Smooth muscle cell (in vitro differentiated cells): ENCODE data around the gene PWP2. TPM values are rescaled to one million over a fixed set of nuclear protein-coding genes. Genes with fewer than 3 reads are reported as not detected.
"Not testable (repeated sequence)": the region's sequence is repeated elsewhere in the genome, so short reads cannot be mapped to it uniquely, and the experiment has no call there.

Experiments used
- DNase-seq: peaks from one replicate; lab custom pipeline; 2025; ENCODE audit not compliant: unreplicated experiment; lab: John Stamatoyannopoulos, UW
- H2AFZ ChIP-seq: fragments of 200-600 bp; sonication (generic); 2 replicates; pipeline ENCODE4 v1.6.0; 2016; ENCODE audit warnings: antibody characterized with exemption, low read depth, mild to moderate bottlenecking
- H3F3A ChIP-seq: fragments of 200-600 bp; sonication (generic); 2 replicates; pipeline ENCODE4 v1.6.0; 2017; ENCODE audit warnings: antibody characterized with exemption, low read depth
- H3K27ac ChIP-seq: fragments of 200-600 bp; sonication (generic); 2 replicates; pipeline ENCODE4 v1.5.1; 2016; ENCODE audit warnings: low read depth, mild to moderate bottlenecking
- H3K27me3 ChIP-seq: fragments of 200-600 bp; sonication (generic); 2 replicates; pipeline ENCODE4 v1.6.1; 2016; ENCODE audit warnings: low read depth, mild to moderate bottlenecking
- H3K36me3 ChIP-seq: fragments of 200-600 bp; sonication (generic); 2 replicates; pipeline ENCODE4 v1.5.1; 2016; ENCODE audit warnings: low read depth
- H3K4me1 ChIP-seq: fragments of 200-600 bp; sonication (generic); 2 replicates; pipeline ENCODE4 v1.5.1; 2016; ENCODE audit warnings: low read depth
- H3K4me2 ChIP-seq: fragments of 200-600 bp; sonication (generic); 2 replicates; pipeline ENCODE4 v1.6.0; 2016; ENCODE audit warnings: mild to moderate bottlenecking
- H3K4me3 ChIP-seq: fragments of 200-600 bp; sonication (generic); 2 replicates; pipeline ENCODE4 v1.5.1; 2016; ENCODE audit warnings: mild to moderate bottlenecking
- H3K79me2 ChIP-seq: fragments of 200-600 bp; sonication (generic); 2 replicates; pipeline ENCODE4 v1.6.0; 2016; ENCODE audit warnings: low read depth, mild to moderate bottlenecking
- H3K9ac ChIP-seq: fragments of 200-600 bp; sonication (generic); 2 replicates; pipeline ENCODE4 v1.6.0; 2016; ENCODE audit warnings: low read depth
- H3K9me3 ChIP-seq: fragments of 200-600 bp; sonication (generic); replicated peaks from 2 replicates; pipeline ENCODE4 v1.5.1; 2016; ENCODE audit warnings: low read depth
- H4K20me1 ChIP-seq: fragments of 200-600 bp; sonication (generic); 2 replicates; pipeline ENCODE4 v1.6.0; 2016; ENCODE audit warnings: low read depth
- WGBS: methylation state at CpG from one replicate; pipeline ENCODE4 v1.1.7; 2016; ENCODE audit warnings: low lambda C conversion rate; 5-methylcytosine and 5-hydroxymethylcytosine counted together
- polyA plus RNA-seq: library from polyadenylated mRNA; unstranded; fragments of >200 nt; fragmentation: Nextera tagmentation; extraction: Ambion mirVana; gene quantifications from 2 replicates; pipeline ENCODE4 v1.2.1, GENCODE V29; 2016
- total RNA-seq: library from RNA; depleted of rRNA; stranded (reverse); fragments of >200 nt; gene quantifications from 2 replicates; pipeline ENCODE4 v1.2.3, GENCODE V29; 2014
- TF ChIP-seq, protein P1 (sequence below): fragments of 200-600 bp; sonication (generic); IDR thresholded peaks from 2 replicates; pipeline ENCODE4 v1.5.1; 2017; ENCODE audit warnings: borderline replicate concordance, mild to moderate bottlenecking, antibody characterized with exemption; ENCODE audit not compliant: insufficient read depth, poor library complexity, severe bottlenecking

Gene PWP2
- 1.4 and 10.9 TPM in 2 replicates for total RNA-seq
- 0.38 and 0.76 TPM in 2 replicates for polyA plus RNA-seq

GRCh38 chr21:44107026-44107501 lies at the start of gene PWP2:
Gene PWP2, plus strand, starts transcription at chr21:44107399. Its CDS starts 18 bp downstream, at chr21:44107417.
- H3K27ac ChIP-seq, H3K4me3 ChIP-seq, H3K79me2 ChIP-seq, H2AFZ ChIP-seq, H4K20me1 ChIP-seq, H3K4me1 ChIP-seq, H3K9me3 ChIP-seq, H3K27me3 ChIP-seq, H3K9ac ChIP-seq, H3K36me3 ChIP-seq, H3F3A ChIP-seq, H3K4me2 ChIP-seq, DNase-seq: not testable (repeated sequence)
- WGBS, result no CpG with 5 or more reads among the region's 66 CpGs

DNA sequence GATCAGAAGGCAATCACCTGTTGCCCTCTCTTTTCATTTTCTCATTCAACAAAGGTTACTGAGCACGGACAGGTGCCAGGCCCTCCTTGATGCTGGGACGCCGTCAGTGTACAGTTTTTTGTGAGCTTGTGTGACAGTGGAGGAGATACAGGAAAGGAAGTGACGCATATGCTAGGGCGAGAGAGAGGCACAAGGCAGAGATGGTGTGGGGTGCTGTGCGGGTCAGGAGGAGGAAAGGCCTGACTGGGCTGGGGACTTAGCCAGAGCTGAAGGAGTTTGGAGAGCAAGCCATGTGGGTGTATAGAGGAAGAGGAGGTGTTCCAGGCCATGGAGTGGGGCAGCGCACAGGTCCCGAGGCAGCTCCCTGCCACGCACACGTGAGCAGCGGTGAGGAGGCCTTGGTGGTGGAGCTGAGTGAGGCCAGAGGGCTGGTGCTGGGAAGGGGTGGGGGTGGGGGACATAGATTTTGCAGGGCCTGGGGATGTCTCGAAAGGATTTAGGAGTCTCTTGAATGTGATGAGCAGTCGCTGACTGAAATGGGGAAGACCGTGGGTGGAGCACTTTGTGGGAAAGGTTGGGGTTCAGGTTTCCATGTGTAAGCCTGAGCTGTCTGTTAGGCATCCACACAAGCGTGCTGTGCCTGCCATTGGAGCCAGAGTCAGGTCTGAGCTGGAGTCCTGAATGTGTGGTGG lies 49.1 kb upstream of the PWP2 start:
- H3K79me2 ChIP-seq, result peaks cover 5% of the 10 kb centered on the region
- TF ChIP-seq, protein P1, sequence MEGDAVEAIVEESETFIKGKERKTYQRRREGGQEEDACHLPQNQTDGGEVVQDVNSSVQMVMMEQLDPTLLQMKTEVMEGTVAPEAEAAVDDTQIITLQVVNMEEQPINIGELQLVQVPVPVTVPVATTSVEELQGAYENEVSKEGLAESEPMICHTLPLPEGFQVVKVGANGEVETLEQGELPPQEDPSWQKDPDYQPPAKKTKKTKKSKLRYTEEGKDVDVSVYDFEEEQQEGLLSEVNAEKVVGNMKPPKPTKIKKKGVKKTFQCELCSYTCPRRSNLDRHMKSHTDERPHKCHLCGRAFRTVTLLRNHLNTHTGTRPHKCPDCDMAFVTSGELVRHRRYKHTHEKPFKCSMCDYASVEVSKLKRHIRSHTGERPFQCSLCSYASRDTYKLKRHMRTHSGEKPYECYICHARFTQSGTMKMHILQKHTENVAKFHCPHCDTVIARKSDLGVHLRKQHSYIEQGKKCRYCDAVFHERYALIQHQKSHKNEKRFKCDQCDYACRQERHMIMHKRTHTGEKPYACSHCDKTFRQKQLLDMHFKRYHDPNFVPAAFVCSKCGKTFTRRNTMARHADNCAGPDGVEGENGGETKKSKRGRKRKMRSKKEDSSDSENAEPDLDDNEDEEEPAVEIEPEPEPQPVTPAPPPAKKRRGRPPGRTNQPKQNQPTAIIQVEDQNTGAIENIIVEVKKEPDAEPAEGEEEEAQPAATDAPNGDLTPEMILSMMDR, result no peak

DNA sequence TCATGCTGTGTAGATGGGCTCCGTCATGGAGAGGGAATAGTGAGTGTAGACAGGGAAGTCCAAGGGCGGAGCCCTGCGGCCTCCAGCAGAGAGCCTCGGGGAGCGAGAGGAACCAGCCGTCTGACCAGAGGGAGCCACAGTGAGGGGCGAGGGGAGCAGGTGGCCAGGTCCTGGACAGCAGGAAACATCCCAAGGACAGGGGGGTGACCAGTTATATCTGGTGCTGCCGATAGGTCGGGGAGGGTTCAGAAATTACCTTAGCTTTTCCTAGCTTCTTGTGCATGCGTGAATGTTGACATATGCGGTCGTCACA lies 48.6 kb upstream of the PWP2 start:
- no peaks in the 10 kb centered on the region for H3K27me3 ChIP-seq
- DNase-seq, result no peak
- H4K20me1 ChIP-seq, result peaks cover 17% of the 10 kb centered on the region
- H3K27ac ChIP-seq, result no peak overlapping the region
- H3K9ac ChIP-seq, result no peak overlapping the region
- H3K4me1 ChIP-seq, result no peaks in the 10 kb centered on the region
- no peak overlapping the region for H3K4me3 ChIP-seq
- TF ChIP-seq, protein P1, result no peak
- no peak overlapping the region for H2AFZ ChIP-seq
- no peak overlapping the region for H3K4me2 ChIP-seq
- no peaks in the 10 kb centered on the region for H3K9me3 ChIP-seq
- no peaks in the 10 kb centered on the region for H3F3A ChIP-seq
- no peaks in the 10 kb centered on the region for H3K36me3 ChIP-seq
- peaks cover 5% of the 10 kb centered on the region for H3K79me2 ChIP-seq
- 97% methylated on average over 12 of the region's 12 CpGs for WGBS

More for the DNA sequence above, 49.1 kb upstream of the PWP2 start:
- H3K9ac ChIP-seq, result no peak overlapping the region
- H3K36me3 ChIP-seq, result no peaks in the 10 kb centered on the region
- no peak overlapping the region for H3K4me2 ChIP-seq
- H3K9me3 ChIP-seq, result no peaks in the 10 kb centered on the region
- H4K20me1 ChIP-seq, result peaks cover 22% of the 10 kb centered on the region
- no peak overlapping the region for H2AFZ ChIP-seq
- H3K27me3 ChIP-seq, result no peaks in the 10 kb centered on the region
- H3K4me3 ChIP-seq, result no peak overlapping the region
- H3K27ac ChIP-seq, result no peak overlapping the region
- DNase-seq, result no peak
- H3F3A ChIP-seq, result no peaks in the 10 kb centered on the region
- no peaks in the 10 kb centered on the region for H3K4me1 ChIP-seq
- WGBS, result 96% methylated on average over 15 of the region's 15 CpGs

GRCh38 chr21:44058981-44059380 lies 48.2 kb upstream of the PWP2 start:
- no peaks in the 10 kb centered on the region for H3K27me3 ChIP-seq
- H3F3A ChIP-seq, result no peaks in the 10 kb centered on the region
- H3K4me3 ChIP-seq, result no peak overlapping the region
- TF ChIP-seq, protein P1, result no peak
- no peaks in the 10 kb centered on the region for H3K4me1 ChIP-seq
- no peaks in the 10 kb centered on the region for H3K36me3 ChIP-seq
- no peak overlapping the region for H3K9ac ChIP-seq
- H2AFZ ChIP-seq, result no peak overlapping the region
- peaks cover 14% of the 10 kb centered on the region for H4K20me1 ChIP-seq
- WGBS, result 96% methylated on average over 17 of the region's 17 CpGs
- H3K79me2 ChIP-seq, result peaks cover 5% of the 10 kb centered on the region
- no peak overlapping the region for H3K27ac ChIP-seq
- H3K4me2 ChIP-seq, result no peak overlapping the region
- H3K9me3 ChIP-seq, result no peaks in the 10 kb centered on the region
- no peak for DNase-seq
